Trophoblast cell (in vitro differentiated cells and primary cell): ENCODE measurements around the gene CKMT2.

Source experiments
- DNase-seq, 2 donors: peaks; one replicate each; pipeline ENCODE4 v3.0.0-alpha.2; 2016
- H2AFZ ChIP-seq: 2 replicates; pipeline ENCODE4 v1.6.1; 2013; ENCODE audit warnings: low read length, moderate library complexity, mild to moderate bottlenecking; ENCODE audit not compliant: insufficient read depth, poor library complexity
- H2AK5ac ChIP-seq: 2 replicates; pipeline ENCODE4 v1.6.1; 2013; ENCODE audit warnings: mild to moderate bottlenecking, low read length
- H2BK120ac ChIP-seq: 2 replicates; pipeline ENCODE4 v1.6.1; 2013; ENCODE audit warnings: low read length, mild to moderate bottlenecking, moderate library complexity; ENCODE audit not compliant: insufficient read depth, poor library complexity
- H2BK12ac ChIP-seq: 2 replicates; pipeline ENCODE4 v1.6.1; 2013; ENCODE audit warnings: mild to moderate bottlenecking, low read length, moderate library complexity
- H2BK5ac ChIP-seq: 2 replicates; pipeline ENCODE4 v1.6.1; 2013; ENCODE audit warnings: low read length, low read depth, moderate library complexity, mild to moderate bottlenecking; ENCODE audit not compliant: poor library complexity
- H3K14ac ChIP-seq: 2 replicates; pipeline ENCODE4 v1.6.1; 2013; ENCODE audit warnings: mild to moderate bottlenecking, low read length
- H3K18ac ChIP-seq: 2 replicates; pipeline ENCODE4 v1.6.1; 2013; ENCODE audit warnings: mild to moderate bottlenecking, low read length
- H3K23ac ChIP-seq: 2 replicates; pipeline ENCODE4 v1.6.1; 2013; ENCODE audit warnings: low read length
- H3K27ac ChIP-seq: 2 replicates; pipeline ENCODE4 v1.5.1; 2013; ENCODE audit warnings: low read depth, mild to moderate bottlenecking, inconsistent platforms, low read length, moderate library complexity
- H3K27me3 ChIP-seq: 2 replicates; pipeline ENCODE4 v1.6.1; 2013; ENCODE audit warnings: inconsistent platforms, mild to moderate bottlenecking, low read length, moderate library complexity; ENCODE audit not compliant: insufficient read depth
- H3K36me3 ChIP-seq, 2 experiments: 1 replicate in 1 of 2; 2 replicates in 1 of 2; pipeline ENCODE4 v1.6.1; 2013; ENCODE audit warnings: low read length in 2 of 2, mild to moderate bottlenecking in 2 of 2, moderate library complexity in 1 of 2; ENCODE audit not compliant: insufficient read depth in 2 of 2, control insufficient read depth in 1 of 2
- H3K4ac ChIP-seq: 2 replicates; pipeline ENCODE4 v1.6.1; 2013; ENCODE audit warnings: low read depth, mild to moderate bottlenecking, low read length, moderate library complexity
- H3K4me1 ChIP-seq, 2 experiments: 1 replicate in 1 of 2; 2 replicates in 1 of 2; pipeline ENCODE4 v1.6.1; 2013; ENCODE audit warnings: low read length in 2 of 2, mild to moderate bottlenecking in 2 of 2, moderate library complexity in 1 of 2; ENCODE audit not compliant: insufficient read depth in 2 of 2, control insufficient read depth in 1 of 2
- H3K4me2 ChIP-seq: 2 replicates; pipeline ENCODE4 v1.6.1; 2013; ENCODE audit warnings: inconsistent platforms, mild to moderate bottlenecking, low read length, moderate library complexity
- H3K4me3 ChIP-seq: 2 replicates; pipeline ENCODE4 v1.5.1; 2013; ENCODE audit warnings: mild to moderate bottlenecking, low read depth, low read length, inconsistent platforms
- H3K79me1 ChIP-seq: one replicate; pipeline ENCODE4 v1.6.1; 2013; ENCODE audit warnings: low read length
- H3K79me2 ChIP-seq: 2 replicates; pipeline ENCODE4 v1.6.1; 2013; ENCODE audit warnings: low read length, mild to moderate bottlenecking; ENCODE audit not compliant: control insufficient read depth, insufficient read depth, poor library complexity
- H3K9ac ChIP-seq: 2 replicates; pipeline ENCODE4 v1.6.1; 2013; ENCODE audit warnings: mild to moderate bottlenecking, low read length
- H3K9me3 ChIP-seq: 2 replicates; pipeline ENCODE4 v1.6.1; 2013; ENCODE audit warnings: low read depth, mild to moderate bottlenecking, control low read depth, inconsistent platforms, low read length; ENCODE audit not compliant: insufficient read depth
- H4K12ac ChIP-seq: 2 replicates; pipeline ENCODE4 v1.6.1; 2013; ENCODE audit warnings: low read depth, mild to moderate bottlenecking, low read length, moderate library complexity
- H4K8ac ChIP-seq: 2 replicates; pipeline ENCODE4 v1.6.1; 2013; ENCODE audit warnings: low read depth, mild to moderate bottlenecking, low read length, moderate library complexity
- H4K91ac ChIP-seq: one replicate; pipeline ENCODE4 v1.6.1; 2013; ENCODE audit warnings: low read depth, mild to moderate bottlenecking, low read length, moderate library complexity
- WGBS: extraction: QIAGEN DNeasy Blood & Tissue Kit; methylation state at CpG from one replicate; pipeline ENCODE4 v1.1.7; 2013; ENCODE audit warnings: missing lambda C conversion rate; ENCODE audit not compliant: insufficient read length, insufficient coverage; ENCODE audit errors: extremely low coverage; 5-methylcytosine and 5-hydroxymethylcytosine counted together

CKMT2 gene

GRCh38 chr5:81246697-81247096, 13.6 kb downstream of the CKMT2 start:
- peak overlapping the region; percentile 78 for H2BK12ac ChIP-seq
- H3K4ac ChIP-seq: peak overlapping the region; percentile 31
- no peaks in the 10 kb centered on the region for H3K79me2 ChIP-seq
- H4K91ac ChIP-seq: peak overlapping the region; percentile 68
- H2BK5ac ChIP-seq: peak overlapping the region; percentile 41
- no peak overlapping the region for H3K4me2 ChIP-seq
- no CpG with 5 or more reads among the region's 6 CpGs for WGBS
- H2AK5ac ChIP-seq: peak overlapping the region; percentile 69
- DNase-seq: no peak
- peak overlapping the region; percentile 58 for H3K18ac ChIP-seq
- H3K27me3 ChIP-seq: no peaks in the 10 kb centered on the region
- H2AFZ ChIP-seq: no peak overlapping the region
- peaks cover 27 to 39% of the 10 kb centered on the region in 2 experiments for H3K4me1 ChIP-seq
- H3K9me3 ChIP-seq: no peaks in the 10 kb centered on the region
- no peak overlapping the region for H3K4me3 ChIP-seq
- no peak overlapping the region for H3K9ac ChIP-seq
- H4K12ac ChIP-seq: no peak overlapping the region
- H3K27ac ChIP-seq: peak overlapping the region; percentile 67
- peak overlapping the region; percentile 59 for H3K14ac ChIP-seq
- H3K36me3 ChIP-seq: peaks cover 2 to 5% of the 10 kb centered on the region in 2 experiments
- peak overlapping the region; percentile 43 for H2BK120ac ChIP-seq
- H4K8ac ChIP-seq: peak overlapping the region; percentile 5
- H3K23ac ChIP-seq: no peak overlapping the region
- peaks cover 13% of the 10 kb centered on the region for H3K79me1 ChIP-seq

DNA sequence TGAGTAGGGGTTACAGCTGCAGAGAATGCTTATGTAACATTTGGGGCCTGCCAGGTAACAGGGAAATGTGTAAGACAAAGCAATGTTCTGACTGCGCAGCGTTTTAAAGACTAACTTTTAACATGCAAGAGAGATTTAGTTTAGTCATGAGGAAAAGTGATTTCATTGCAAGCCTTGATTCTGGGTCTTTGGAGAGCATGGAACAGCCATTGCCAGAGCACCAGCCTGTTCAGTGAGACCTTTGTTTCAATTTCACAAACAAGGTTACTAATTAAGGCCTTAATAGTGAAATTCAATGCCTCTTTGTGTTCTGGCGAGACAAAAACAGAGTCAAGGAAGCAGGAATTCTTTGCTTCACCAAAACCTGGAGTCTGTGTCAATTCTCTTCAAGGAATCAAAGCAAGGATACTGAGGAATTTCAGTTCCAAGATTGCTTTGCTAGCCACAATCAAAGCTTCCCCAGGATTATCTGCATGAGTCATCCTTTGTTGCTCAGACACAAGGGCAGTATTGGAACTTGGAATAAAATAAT, 14.4 kb downstream of the CKMT2 start:
- no CpG with 5 or more reads among the region's 3 CpGs for WGBS
- Histone ChIP-seq H2AFZ (no peak overlapping the region), H3K18ac (no peak overlapping the region), H4K91ac (peak overlapping the region; percentile 4), H3K4me3 (no peak overlapping the region), H3K27me3 (no peaks in the 10 kb centered on the region), H3K9ac (no peak overlapping the region), H2AK5ac (no peak overlapping the region), H3K79me1 (peaks cover 10% of the 10 kb centered on the region), H3K9me3 (no peaks in the 10 kb centered on the region), H2BK5ac (peak overlapping the region; percentile 21), H3K36me3 (peaks cover 2 to 7% of the 10 kb centered on the region in 2 experiments), H3K27ac (peak overlapping the region; percentile 67), H3K4ac (no peak overlapping the region), H4K8ac (peak overlapping the region; percentile 13), H3K23ac (no peak overlapping the region), H4K12ac (no peak overlapping the region), H2BK120ac (no peak overlapping the region), H2BK12ac (no peak overlapping the region), H3K79me2 (no peaks in the 10 kb centered on the region), H3K4me1 (peaks cover 24 to 34% of the 10 kb centered on the region in 2 experiments), H3K4me2 (no peak overlapping the region), H3K14ac (no peak overlapping the region)
- no peak for DNase-seq

GRCh38 chr5:81249240-81249639, 16.1 kb downstream of the CKMT2 start:
- no CpG with 5 or more reads among the region's 4 CpGs for WGBS
- Histone ChIP-seq H3K27me3 (no peaks in the 10 kb centered on the region), H3K4me2 (no peak overlapping the region), H2AFZ (no peak overlapping the region), H3K27ac (no peak overlapping the region), H3K79me2 (no peaks in the 10 kb centered on the region), H3K4ac (no peak overlapping the region), H4K12ac (no peak overlapping the region), H2BK5ac (no peak overlapping the region), H3K14ac (no peak overlapping the region), H3K23ac (no peak overlapping the region), H2BK12ac (no peak overlapping the region), H4K91ac (no peak overlapping the region), H2BK120ac (no peak overlapping the region), H3K4me3 (no peak overlapping the region), H3K9ac (no peak overlapping the region), H3K18ac (no peak overlapping the region), H2AK5ac (no peak overlapping the region), H3K9me3 (no peaks in the 10 kb centered on the region), H3K36me3 (peaks cover 6 to 8% of the 10 kb centered on the region in 2 experiments), H4K8ac (no peak overlapping the region), H3K4me1 (peaks cover 20 to 30% of the 10 kb centered on the region in 2 experiments), H3K79me1 (peaks cover 10% of the 10 kb centered on the region)
- DNase-seq: no peak

- no CpG with 5 or more reads among the region's 1 CpG for WGBS
- no peak overlapping the region for H2BK5ac ChIP-seq
- no peak overlapping the region for H2BK120ac ChIP-seq
- H4K8ac ChIP-seq: no peak overlapping the region
- no peak overlapping the region for H4K12ac ChIP-seq
- no peak overlapping the region for H3K4ac ChIP-seq
- no peak overlapping the region for H3K18ac ChIP-seq
- no peak overlapping the region for H2AFZ ChIP-seq
- H3K79me2 ChIP-seq: no peaks in the 10 kb centered on the region
- H3K4me3 ChIP-seq: no peak overlapping the region
- no peak for DNase-seq
- H3K79me1 ChIP-seq: peaks cover 10% of the 10 kb centered on the region
- H3K9me3 ChIP-seq: no peaks in the 10 kb centered on the region
- no peak overlapping the region for H3K27ac ChIP-seq
- H3K4me1 ChIP-seq: peaks cover 19 to 27% of the 10 kb centered on the region in 2 experiments
- no peak overlapping the region for H2BK12ac ChIP-seq
- H3K9ac ChIP-seq: no peak overlapping the region
- H3K14ac ChIP-seq: no peak overlapping the region
- no peak overlapping the region for H3K23ac ChIP-seq
- H2AK5ac ChIP-seq: no peak overlapping the region
- H3K27me3 ChIP-seq: no peaks in the 10 kb centered on the region
- H3K4me2 ChIP-seq: no peak overlapping the region
- no peak overlapping the region for H4K91ac ChIP-seq
- H3K36me3 ChIP-seq: peaks cover 9% of the 10 kb centered on the region in 2 experiments
Observed at GRCh38 chr5:81250004-81250403, 16.9 kb downstream of the CKMT2 start.
